GM21515 (cell line): ENCODE data around the gene DOCK7.
"Not testable (repeated sequence)": the region's sequence is repeated elsewhere in the genome, so short reads cannot be mapped to it uniquely, and the experiment has no call there.

Experiments used
- ATAC-seq: cut with Tn5 transposase; IDR thresholded peaks from one replicate; pipeline ENCODE4 v1.9.1; 2021; ENCODE audit not compliant: unreplicated experiment

The DOCK7 gene

GRCh38 chr1:62687903-62688686, at the start of gene DOCK7:
Gene DOCK7 (minus strand): TSS chr1:62688386. CDS start chr1:62688264, 122 bp downstream.
- peak; percentile 71 for ATAC-seq

- ATAC-seq, result no peak
Observed at GRCh38 chr1:62735491-62736171, 47.4 kb upstream of the DOCK7 start.

GRCh38 chr1:62732331-62732730, 44.1 kb upstream of the DOCK7 start:
- ATAC-seq, result no peak

- ATAC-seq, result no peak
Observed at GRCh38 chr1:62728963-62729362, 40.8 kb upstream of the DOCK7 start.

GRCh38 chr1:62727656-62728407, 39.6 kb upstream of the DOCK7 start:
- no peak for ATAC-seq

GRCh38 chr1:62726011-62726442, 37.8 kb upstream of the DOCK7 start:
- ATAC-seq, result no peak

- no peak for ATAC-seq
Observed at GRCh38 chr1:62725255-62725654, 37.1 kb upstream of the DOCK7 start.

GRCh38 chr1:62724430-62724829, 36.2 kb upstream of the DOCK7 start:
- no peak for ATAC-seq

- no peak for ATAC-seq
Observed at GRCh38 chr1:62723883-62724282, 35.7 kb upstream of the DOCK7 start.

GRCh38 chr1:62722796-62723195, 34.6 kb upstream of the DOCK7 start:
- ATAC-seq, result peak; percentile 61

GRCh38 chr1:62720946-62721554, 32.9 kb upstream of the DOCK7 start:
- ATAC-seq, result no peak

- not testable (repeated sequence) for ATAC-seq
Observed at GRCh38 chr1:62718400-62718799, 30.2 kb upstream of the DOCK7 start.

GRCh38 chr1:62717483-62717882, 29.3 kb upstream of the DOCK7 start:
- ATAC-seq, result no peak

- ATAC-seq, result no peak
Observed at GRCh38 chr1:62716397-62716796, 28.2 kb upstream of the DOCK7 start.

- no peak for ATAC-seq
Observed at GRCh38 chr1:62712336-62713243, 24.4 kb upstream of the DOCK7 start.

- ATAC-seq, result no peak
Observed at GRCh38 chr1:62707744-62708120, 19.5 kb upstream of the DOCK7 start.

- no peak for ATAC-seq
Observed at GRCh38 chr1:62706985-62707743, 19.0 kb upstream of the DOCK7 start.

- ATAC-seq, result not testable (repeated sequence)
Observed at GRCh38 chr1:62698161-62698560, 10.0 kb upstream of the DOCK7 start.

- not testable (repeated sequence) for ATAC-seq
Observed at GRCh38 chr1:62694479-62694878, 6.3 kb upstream of the DOCK7 start.
